DOHH2 (cell line): ENCODE results near the gene SLC12A3.

Source experiments
- CTCF ChIP-seq: fragments of 200-600 bp; sonication (generic); IDR thresholded peaks from one replicate; pipeline ENCODE4 v1.5.1; 2014; ENCODE audit warnings: antibody characterized with exemption, mild to moderate bottlenecking, low read depth, low read length; ENCODE audit not compliant: poor library complexity, severe bottlenecking
- EZH2phosphoT487 ChIP-seq: fragments of 200-600 bp; sonication (generic); IDR thresholded peaks from 2 replicates; pipeline ENCODE4 v1.6.1; 2017; ENCODE audit warnings: borderline replicate concordance, mild to moderate bottlenecking, antibody characterized with exemption, low read length, moderate library complexity, mixed read lengths

GRCh38 chr16:56842133-56842532 lies 22.9 kb upstream of the SLC12A3 start:
- TF ChIP-seq CTCF (no peak), EZH2phosphoT487 (no peak)
